SK-N-SH (cell line): ENCODE data around the gene MLLT6.

Experiments used
- EP300 ChIP-seq, 2 experiments: IDR thresholded peaks; 2 replicates each; pipeline versions ENCODE4 v1.4.0 to v1.6.1; 2012; ENCODE audit warnings: borderline replicate concordance in 1 of 2, low read depth in 1 of 2, low read length in 1 of 2
- EZH2phosphoT487 ChIP-seq: fragments of 200-600 bp; sonication (generic); IDR thresholded peaks from 2 replicates; pipeline ENCODE4 v1.6.1; 2017; ENCODE audit warnings: low read depth, mixed run types, mild to moderate bottlenecking, antibody characterized with exemption, moderate library complexity, borderline replicate concordance
- JUND ChIP-seq: IDR thresholded peaks from 2 replicates; pipeline ENCODE4 v1.4.0; 2012
- NFIC ChIP-seq: IDR thresholded peaks from 2 replicates; pipeline ENCODE4 v1.4.0; 2012; ENCODE audit warnings: borderline replicate concordance
- RXRA ChIP-seq: IDR thresholded peaks from 2 replicates; pipeline ENCODE4 v1.4.0; 2012; ENCODE audit warnings: low read depth, mild to moderate bottlenecking, borderline replicate concordance
- TF ChIP-seq, protein P1 (sequence below): fragments of 200-600 bp; sonication (generic); IDR thresholded peaks from 2 replicates; pipeline ENCODE4 v1.6.1; 2017; ENCODE audit warnings: antibody characterized with exemption, mild to moderate bottlenecking, moderate library complexity
- TF ChIP-seq, protein P2 (sequence below): IDR thresholded peaks from 2 replicates; pipeline ENCODE4 v1.4.0; 2012; ENCODE audit warnings: low read depth, borderline replicate concordance
- TF ChIP-seq, protein P3 (sequence below): IDR thresholded peaks from 2 replicates; pipeline ENCODE4 v1.6.1; 2012; ENCODE audit warnings: mild to moderate bottlenecking, low read depth, low read length, moderate library complexity
- TF ChIP-seq, protein P4 (sequence below): IDR thresholded peaks from 2 replicates; pipeline ENCODE4 v1.4.0; 2012; ENCODE audit warnings: low read depth

GRCh38 chr17:38677819-38678218, 27.3 kb upstream of the MLLT6 start:
- TF ChIP-seq RXRA = no peak
- TF ChIP-seq, protein P1, sequence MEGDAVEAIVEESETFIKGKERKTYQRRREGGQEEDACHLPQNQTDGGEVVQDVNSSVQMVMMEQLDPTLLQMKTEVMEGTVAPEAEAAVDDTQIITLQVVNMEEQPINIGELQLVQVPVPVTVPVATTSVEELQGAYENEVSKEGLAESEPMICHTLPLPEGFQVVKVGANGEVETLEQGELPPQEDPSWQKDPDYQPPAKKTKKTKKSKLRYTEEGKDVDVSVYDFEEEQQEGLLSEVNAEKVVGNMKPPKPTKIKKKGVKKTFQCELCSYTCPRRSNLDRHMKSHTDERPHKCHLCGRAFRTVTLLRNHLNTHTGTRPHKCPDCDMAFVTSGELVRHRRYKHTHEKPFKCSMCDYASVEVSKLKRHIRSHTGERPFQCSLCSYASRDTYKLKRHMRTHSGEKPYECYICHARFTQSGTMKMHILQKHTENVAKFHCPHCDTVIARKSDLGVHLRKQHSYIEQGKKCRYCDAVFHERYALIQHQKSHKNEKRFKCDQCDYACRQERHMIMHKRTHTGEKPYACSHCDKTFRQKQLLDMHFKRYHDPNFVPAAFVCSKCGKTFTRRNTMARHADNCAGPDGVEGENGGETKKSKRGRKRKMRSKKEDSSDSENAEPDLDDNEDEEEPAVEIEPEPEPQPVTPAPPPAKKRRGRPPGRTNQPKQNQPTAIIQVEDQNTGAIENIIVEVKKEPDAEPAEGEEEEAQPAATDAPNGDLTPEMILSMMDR = no peak
- no peak for TF ChIP-seq EZH2phosphoT487
- TF ChIP-seq, protein P2, sequence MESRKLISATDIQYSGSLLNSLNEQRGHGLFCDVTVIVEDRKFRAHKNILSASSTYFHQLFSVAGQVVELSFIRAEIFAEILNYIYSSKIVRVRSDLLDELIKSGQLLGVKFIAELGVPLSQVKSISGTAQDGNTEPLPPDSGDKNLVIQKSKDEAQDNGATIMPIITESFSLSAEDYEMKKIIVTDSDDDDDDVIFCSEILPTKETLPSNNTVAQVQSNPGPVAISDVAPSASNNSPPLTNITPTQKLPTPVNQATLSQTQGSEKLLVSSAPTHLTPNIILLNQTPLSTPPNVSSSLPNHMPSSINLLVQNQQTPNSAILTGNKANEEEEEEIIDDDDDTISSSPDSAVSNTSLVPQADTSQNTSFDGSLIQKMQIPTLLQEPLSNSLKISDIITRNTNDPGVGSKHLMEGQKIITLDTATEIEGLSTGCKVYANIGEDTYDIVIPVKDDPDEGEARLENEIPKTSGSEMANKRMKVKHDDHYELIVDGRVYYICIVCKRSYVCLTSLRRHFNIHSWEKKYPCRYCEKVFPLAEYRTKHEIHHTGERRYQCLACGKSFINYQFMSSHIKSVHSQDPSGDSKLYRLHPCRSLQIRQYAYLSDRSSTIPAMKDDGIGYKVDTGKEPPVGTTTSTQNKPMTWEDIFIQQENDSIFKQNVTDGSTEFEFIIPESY = no peak
- TF ChIP-seq, protein P3, sequence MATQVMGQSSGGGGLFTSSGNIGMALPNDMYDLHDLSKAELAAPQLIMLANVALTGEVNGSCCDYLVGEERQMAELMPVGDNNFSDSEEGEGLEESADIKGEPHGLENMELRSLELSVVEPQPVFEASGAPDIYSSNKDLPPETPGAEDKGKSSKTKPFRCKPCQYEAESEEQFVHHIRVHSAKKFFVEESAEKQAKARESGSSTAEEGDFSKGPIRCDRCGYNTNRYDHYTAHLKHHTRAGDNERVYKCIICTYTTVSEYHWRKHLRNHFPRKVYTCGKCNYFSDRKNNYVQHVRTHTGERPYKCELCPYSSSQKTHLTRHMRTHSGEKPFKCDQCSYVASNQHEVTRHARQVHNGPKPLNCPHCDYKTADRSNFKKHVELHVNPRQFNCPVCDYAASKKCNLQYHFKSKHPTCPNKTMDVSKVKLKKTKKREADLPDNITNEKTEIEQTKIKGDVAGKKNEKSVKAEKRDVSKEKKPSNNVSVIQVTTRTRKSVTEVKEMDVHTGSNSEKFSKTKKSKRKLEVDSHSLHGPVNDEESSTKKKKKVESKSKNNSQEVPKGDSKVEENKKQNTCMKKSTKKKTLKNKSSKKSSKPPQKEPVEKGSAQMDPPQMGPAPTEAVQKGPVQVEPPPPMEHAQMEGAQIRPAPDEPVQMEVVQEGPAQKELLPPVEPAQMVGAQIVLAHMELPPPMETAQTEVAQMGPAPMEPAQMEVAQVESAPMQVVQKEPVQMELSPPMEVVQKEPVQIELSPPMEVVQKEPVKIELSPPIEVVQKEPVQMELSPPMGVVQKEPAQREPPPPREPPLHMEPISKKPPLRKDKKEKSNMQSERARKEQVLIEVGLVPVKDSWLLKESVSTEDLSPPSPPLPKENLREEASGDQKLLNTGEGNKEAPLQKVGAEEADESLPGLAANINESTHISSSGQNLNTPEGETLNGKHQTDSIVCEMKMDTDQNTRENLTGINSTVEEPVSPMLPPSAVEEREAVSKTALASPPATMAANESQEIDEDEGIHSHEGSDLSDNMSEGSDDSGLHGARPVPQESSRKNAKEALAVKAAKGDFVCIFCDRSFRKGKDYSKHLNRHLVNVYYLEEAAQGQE = no peak
- TF ChIP-seq JUND = no peak
- no peak for TF ChIP-seq EP300 (IDR thresholded peaks at IDR 0.05; ENCODE audit: borderline replicate concordance in 1 of 2, low read depth in 1 of 2, low read length in 1 of 2)
- TF ChIP-seq, protein P4, sequence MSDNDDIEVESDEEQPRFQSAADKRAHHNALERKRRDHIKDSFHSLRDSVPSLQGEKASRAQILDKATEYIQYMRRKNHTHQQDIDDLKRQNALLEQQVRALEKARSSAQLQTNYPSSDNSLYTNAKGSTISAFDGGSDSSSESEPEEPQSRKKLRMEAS = no peak
- no peak for TF ChIP-seq NFIC
